ENCODE results near the gene CRPPA. TPM values are rescaled to one million over a fixed set of nuclear protein-coding genes. Genes with fewer than 3 reads are reported as not detected.

Gene CRPPA
- total RNA-seq, 1 donor from 2014 or later = 2.9 TPM

- TF ChIP-seq, protein P1, sequence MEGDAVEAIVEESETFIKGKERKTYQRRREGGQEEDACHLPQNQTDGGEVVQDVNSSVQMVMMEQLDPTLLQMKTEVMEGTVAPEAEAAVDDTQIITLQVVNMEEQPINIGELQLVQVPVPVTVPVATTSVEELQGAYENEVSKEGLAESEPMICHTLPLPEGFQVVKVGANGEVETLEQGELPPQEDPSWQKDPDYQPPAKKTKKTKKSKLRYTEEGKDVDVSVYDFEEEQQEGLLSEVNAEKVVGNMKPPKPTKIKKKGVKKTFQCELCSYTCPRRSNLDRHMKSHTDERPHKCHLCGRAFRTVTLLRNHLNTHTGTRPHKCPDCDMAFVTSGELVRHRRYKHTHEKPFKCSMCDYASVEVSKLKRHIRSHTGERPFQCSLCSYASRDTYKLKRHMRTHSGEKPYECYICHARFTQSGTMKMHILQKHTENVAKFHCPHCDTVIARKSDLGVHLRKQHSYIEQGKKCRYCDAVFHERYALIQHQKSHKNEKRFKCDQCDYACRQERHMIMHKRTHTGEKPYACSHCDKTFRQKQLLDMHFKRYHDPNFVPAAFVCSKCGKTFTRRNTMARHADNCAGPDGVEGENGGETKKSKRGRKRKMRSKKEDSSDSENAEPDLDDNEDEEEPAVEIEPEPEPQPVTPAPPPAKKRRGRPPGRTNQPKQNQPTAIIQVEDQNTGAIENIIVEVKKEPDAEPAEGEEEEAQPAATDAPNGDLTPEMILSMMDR (conservative IDR thresholded peaks at IDR 0.05) = peak; percentile 69
- peak; percentile 81 for DNase-seq (ENCODE audit: extremely low spot score, unreplicated experiment)
- Mint-ChIP-seq H3K27ac (peak overlapping the region; percentile 85), H3K4me1 (ENCODE audit: unreplicated experiment) (peaks cover 18% of the 10 kb centered on the region), H3K36me3 (peaks cover 3% of the 10 kb centered on the region), H3K9me3 (peaks cover 4% of the 10 kb centered on the region), H3K4me3 (peak overlapping the region; percentile 89), H3K27me3 (no peaks in the 10 kb centered on the region)
Observed at GRCh38 chr7:16420649-16421332, 547 bp downstream of the CRPPA start.

- TF ChIP-seq, protein P1 (conservative IDR thresholded peaks at IDR 0.05) = no peak
- H3K36me3 Mint-ChIP-seq = peaks cover 3% of the 10 kb centered on the region
- peaks cover 18% of the 10 kb centered on the region for H3K4me1 Mint-ChIP-seq (ENCODE audit: unreplicated experiment)
- H3K27ac Mint-ChIP-seq = peak overlapping the region; percentile 85
- no peaks in the 10 kb centered on the region for H3K27me3 Mint-ChIP-seq
- peaks cover 4% of the 10 kb centered on the region for H3K9me3 Mint-ChIP-seq
- H3K4me3 Mint-ChIP-seq = peak overlapping the region; percentile 89
- DNase-seq (ENCODE audit: extremely low spot score, unreplicated experiment) = no peak
Observed at GRCh38 chr7:16420329-16420648, 1.0 kb downstream of the CRPPA start.

DNA sequence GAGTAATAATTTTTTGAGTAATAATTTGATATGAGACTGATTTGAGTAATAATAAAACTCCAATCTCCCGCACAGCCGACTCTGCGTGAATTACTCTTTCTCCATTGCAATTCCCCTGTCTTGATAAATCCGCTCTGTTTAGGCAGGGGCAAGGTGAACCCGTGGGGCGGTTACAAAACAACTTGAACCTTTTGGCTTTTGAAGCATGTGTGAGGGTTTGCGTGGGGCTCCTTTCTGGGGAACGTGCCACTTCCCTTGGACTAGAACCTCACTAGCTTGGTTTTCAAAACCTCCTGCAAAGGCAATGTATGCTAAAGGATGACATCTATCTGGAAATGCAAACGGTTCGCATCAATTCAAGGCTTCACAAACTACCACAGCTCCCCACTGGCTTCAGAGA is 1.5 kb downstream of the CRPPA start:
- H3K27ac Mint-ChIP-seq = peak overlapping the region; percentile 85
- no peak for DNase-seq (ENCODE audit: extremely low spot score, unreplicated experiment)
- H3K36me3 Mint-ChIP-seq = peaks cover 3% of the 10 kb centered on the region
- no peaks in the 10 kb centered on the region for H3K27me3 Mint-ChIP-seq
- H3K4me1 Mint-ChIP-seq (ENCODE audit: unreplicated experiment) = peaks cover 18% of the 10 kb centered on the region
- TF ChIP-seq, protein P1 (conservative IDR thresholded peaks at IDR 0.05) = no peak
- H3K4me3 Mint-ChIP-seq = peak overlapping the region; percentile 89
- H3K9me3 Mint-ChIP-seq = peaks cover 4% of the 10 kb centered on the region

- no peak for DNase-seq (ENCODE audit: extremely low spot score, unreplicated experiment)
- H3K27ac Mint-ChIP-seq = no peak overlapping the region
- peak overlapping the region; percentile 55 for H3K4me3 Mint-ChIP-seq
- TF ChIP-seq, protein P1 (conservative IDR thresholded peaks at IDR 0.05) = no peak
- no peaks in the 10 kb centered on the region for H3K27me3 Mint-ChIP-seq
- H3K4me1 Mint-ChIP-seq (ENCODE audit: unreplicated experiment) = peaks cover 18% of the 10 kb centered on the region
- peaks cover 3% of the 10 kb centered on the region for H3K36me3 Mint-ChIP-seq
- peaks cover 4% of the 10 kb centered on the region for H3K9me3 Mint-ChIP-seq
Observed at GRCh38 chr7:16419126-16419525, 2.2 kb downstream of the CRPPA start.

- Mint-ChIP-seq H3K27me3 (no peaks in the 10 kb centered on the region), H3K9me3 (peaks cover 4% of the 10 kb centered on the region), H3K36me3 (peaks cover 3% of the 10 kb centered on the region), H3K4me1 (ENCODE audit: unreplicated experiment) (peaks cover 18% of the 10 kb centered on the region), H3K27ac (no peak overlapping the region), H3K4me3 (no peak overlapping the region)
- TF ChIP-seq, protein P1 (conservative IDR thresholded peaks at IDR 0.05) = no peak
- DNase-seq (ENCODE audit: extremely low spot score, unreplicated experiment) = no peak
Observed at GRCh38 chr7:16417906-16418305, 3.4 kb downstream of the CRPPA start.
